Measurements from ENCODE around the gene APBB1IP. TPM values are rescaled to one million over a fixed set of nuclear protein-coding genes. Genes with fewer than 3 reads are reported as not detected.

The APBB1IP gene
- total and polyA plus RNA-seq, 2 of the 8 experiments (the other 6 are each of a cell fraction or from before 2014, with no cell fraction given): 0.05 TPM; not detected in 1

DNA sequence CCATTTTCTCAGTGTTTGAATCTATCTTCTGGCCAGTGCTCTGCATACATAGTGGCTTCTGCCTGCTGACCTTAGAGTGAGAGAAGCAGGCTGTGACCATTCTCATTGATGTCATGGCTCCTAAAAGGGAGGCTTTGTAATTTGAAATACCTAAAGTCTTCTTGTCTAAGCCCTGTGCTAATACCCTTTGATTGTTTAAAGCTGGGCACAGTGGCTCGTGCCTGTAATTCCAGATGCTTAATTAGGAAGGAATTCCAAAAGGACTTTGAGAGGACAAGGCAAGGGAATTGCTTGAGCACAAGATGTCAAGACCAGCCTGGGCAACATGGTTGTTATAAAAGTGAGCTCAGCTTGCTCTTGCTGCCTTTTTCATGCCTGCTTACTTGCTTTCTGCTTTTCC is 81.7 kb downstream of the APBB1IP start (continued):
- TF ChIP-seq, protein P1, sequence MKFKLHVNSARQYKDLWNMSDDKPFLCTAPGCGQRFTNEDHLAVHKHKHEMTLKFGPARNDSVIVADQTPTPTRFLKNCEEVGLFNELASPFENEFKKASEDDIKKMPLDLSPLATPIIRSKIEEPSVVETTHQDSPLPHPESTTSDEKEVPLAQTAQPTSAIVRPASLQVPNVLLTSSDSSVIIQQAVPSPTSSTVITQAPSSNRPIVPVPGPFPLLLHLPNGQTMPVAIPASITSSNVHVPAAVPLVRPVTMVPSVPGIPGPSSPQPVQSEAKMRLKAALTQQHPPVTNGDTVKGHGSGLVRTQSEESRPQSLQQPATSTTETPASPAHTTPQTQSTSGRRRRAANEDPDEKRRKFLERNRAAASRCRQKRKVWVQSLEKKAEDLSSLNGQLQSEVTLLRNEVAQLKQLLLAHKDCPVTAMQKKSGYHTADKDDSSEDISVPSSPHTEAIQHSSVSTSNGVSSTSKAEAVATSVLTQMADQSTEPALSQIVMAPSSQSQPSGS (IDR thresholded peaks at IDR 0.05; ENCODE audit: low read length): no peak
- TF ChIP-seq CEBPB (IDR thresholded peaks at IDR 0.05; ENCODE audit: low read depth, low read length) (no peak), BACH1 (IDR thresholded peaks at IDR 0.05; ENCODE audit: low read length) (no peak), TBP (IDR thresholded peaks at IDR 0.05; ENCODE audit: low read depth, low read length) (no peak), ASH2L (IDR thresholded peaks at IDR 0.05; ENCODE audit: low read length) (no peak), POU5F1 (IDR thresholded peaks at IDR 0.05; ENCODE audit: low read depth, low read length) (no peak), EZH2 (IDR thresholded peaks at IDR 0.05; ENCODE audit: low read depth, low read length, severe bottlenecking) (no peak), SAP30 (IDR thresholded peaks at IDR 0.05; ENCODE audit: insufficient read depth, insufficient replicate concordance, low read length) (no peak), KDM4A (IDR thresholded peaks at IDR 0.05; ENCODE audit: low read depth, low read length, severe bottlenecking) (no peak), POLR2A (IDR thresholded peaks at IDR 0.05; ENCODE audit: control extremely low read depth in 1 of 2, low read depth in 2 of 2, low read length in 2 of 2) (no peak), SP4 (IDR thresholded peaks at IDR 0.05; ENCODE audit: low read length) (no peak)

Measured in H1 (cell line).